ENCODE data around the gene HIVEP1.

Gene HIVEP1

GRCh38 chr6:12196326-12196936 lies 184.3 kb downstream of the HIVEP1 start:
- no peak for DNase-seq (ENCODE audit: low spot score)
- TF ChIP-seq CTCF (IDR thresholded peaks at IDR 0.05; ENCODE audit: borderline replicate concordance, control extremely low read depth, extremely low read depth, insufficient read depth, missing control alignments) = no peak
- in situ Hi-C loops (cut with MboI; ENCODE audit: low sequenced_read_pairs, unreplicated experiment) = no loop called here

GRCh38 chr6:12198851-12199250 lies 186.7 kb downstream of the HIVEP1 start:
- in situ Hi-C loops (cut with MboI; ENCODE audit: low sequenced_read_pairs, unreplicated experiment) = no loop called here
- no peak for TF ChIP-seq CTCF (IDR thresholded peaks at IDR 0.05; ENCODE audit: borderline replicate concordance, control extremely low read depth, extremely low read depth, insufficient read depth, missing control alignments)
- no peak for DNase-seq (ENCODE audit: low spot score)

DNA sequence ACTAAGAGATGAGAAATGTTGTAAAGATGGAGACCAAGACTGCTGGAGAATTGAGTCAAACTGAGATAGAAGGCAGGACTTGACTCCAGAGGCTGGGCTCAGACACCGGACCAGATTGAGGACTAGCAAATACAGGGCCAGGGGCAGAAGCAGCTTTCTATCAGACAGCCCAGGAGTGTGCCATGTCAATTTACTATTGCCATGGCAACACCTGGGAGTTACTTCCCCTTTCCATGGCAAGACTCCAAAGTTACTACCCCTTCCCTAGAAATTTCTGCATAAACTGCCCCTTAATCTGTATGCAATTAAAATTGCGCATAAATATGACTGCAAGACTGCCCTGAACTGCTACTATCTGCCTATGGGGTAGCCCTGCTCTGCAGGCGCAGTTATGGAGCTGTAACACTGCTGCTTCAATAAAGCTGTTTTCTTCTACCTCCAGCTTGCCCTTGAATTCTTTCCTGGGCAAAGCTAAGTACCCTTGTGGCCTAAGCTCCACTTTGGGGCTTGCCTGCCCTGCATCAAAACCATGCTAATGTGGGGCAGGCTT lies 188.0 kb downstream of the HIVEP1 start:
- no peak for DNase-seq (ENCODE audit: low spot score)
- in situ Hi-C loops (cut with MboI; ENCODE audit: low sequenced_read_pairs, unreplicated experiment) = no loop called here

DNA sequence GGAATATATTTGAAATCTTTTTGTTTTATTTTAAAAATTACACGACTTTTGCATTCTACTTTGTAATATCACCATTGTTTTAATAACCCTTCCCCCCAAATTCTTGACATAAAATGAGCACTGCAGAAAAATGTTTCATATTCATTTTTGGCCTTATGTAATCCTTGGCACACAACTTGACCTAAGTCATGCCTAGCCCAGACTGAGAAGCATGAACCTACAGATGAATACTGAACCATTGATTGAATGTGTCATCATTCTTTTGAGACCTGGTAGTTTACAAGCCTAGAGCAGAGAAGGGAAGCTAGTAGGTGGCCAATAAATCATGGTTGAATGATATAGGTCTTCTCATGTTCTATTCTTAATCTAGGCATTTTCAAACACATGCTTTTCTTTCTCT lies 188.6 kb downstream of the HIVEP1 start:
- no peak for TF ChIP-seq CTCF (IDR thresholded peaks at IDR 0.05; ENCODE audit: borderline replicate concordance, control extremely low read depth, extremely low read depth, insufficient read depth, missing control alignments)
- DNase-seq (ENCODE audit: low spot score) = no peak
- in situ Hi-C loops (cut with MboI; ENCODE audit: low sequenced_read_pairs, unreplicated experiment) = no loop called here

More for the DNA sequence above, 188.0 kb downstream of the HIVEP1 start:
- TF ChIP-seq CTCF (IDR thresholded peaks at IDR 0.05; ENCODE audit: borderline replicate concordance, control extremely low read depth, extremely low read depth, insufficient read depth, missing control alignments) = no peak

- in situ Hi-C loops (cut with MboI; ENCODE audit: low sequenced_read_pairs, unreplicated experiment) = no loop called here
- no peak for TF ChIP-seq CTCF (IDR thresholded peaks at IDR 0.05; ENCODE audit: borderline replicate concordance, control extremely low read depth, extremely low read depth, insufficient read depth, missing control alignments)
- no peak for DNase-seq (ENCODE audit: low spot score)
These were observed 190.9 kb downstream of the HIVEP1 start for GRCh38 chr6:12203001-12203400.

- no peak for DNase-seq (ENCODE audit: low spot score)
- no peak for TF ChIP-seq CTCF (IDR thresholded peaks at IDR 0.05; ENCODE audit: borderline replicate concordance, control extremely low read depth, extremely low read depth, insufficient read depth, missing control alignments)
- in situ Hi-C loops (cut with MboI; ENCODE audit: low sequenced_read_pairs, unreplicated experiment) = no loop called here
These were observed 196.1 kb downstream of the HIVEP1 start for GRCh38 chr6:12208190-12208589.
